Measurements from ENCODE around the gene BANF2. TPM values are rescaled to one million over a fixed set of nuclear protein-coding genes. Genes with fewer than 3 reads are reported as not detected.

BANF2 gene
- total and polyA plus RNA-seq, 12 donors, result not detected

GRCh38 chr20:17710379-17711266 is 10.9 kb downstream of the BANF2 start:
- no peak overlapping the region for H3K27ac ChIP-seq
- 45 to 59% methylated on average over 21 of the region's 21 CpGs for WGBS, 2 donors
- TF ChIP-seq, protein P1, sequence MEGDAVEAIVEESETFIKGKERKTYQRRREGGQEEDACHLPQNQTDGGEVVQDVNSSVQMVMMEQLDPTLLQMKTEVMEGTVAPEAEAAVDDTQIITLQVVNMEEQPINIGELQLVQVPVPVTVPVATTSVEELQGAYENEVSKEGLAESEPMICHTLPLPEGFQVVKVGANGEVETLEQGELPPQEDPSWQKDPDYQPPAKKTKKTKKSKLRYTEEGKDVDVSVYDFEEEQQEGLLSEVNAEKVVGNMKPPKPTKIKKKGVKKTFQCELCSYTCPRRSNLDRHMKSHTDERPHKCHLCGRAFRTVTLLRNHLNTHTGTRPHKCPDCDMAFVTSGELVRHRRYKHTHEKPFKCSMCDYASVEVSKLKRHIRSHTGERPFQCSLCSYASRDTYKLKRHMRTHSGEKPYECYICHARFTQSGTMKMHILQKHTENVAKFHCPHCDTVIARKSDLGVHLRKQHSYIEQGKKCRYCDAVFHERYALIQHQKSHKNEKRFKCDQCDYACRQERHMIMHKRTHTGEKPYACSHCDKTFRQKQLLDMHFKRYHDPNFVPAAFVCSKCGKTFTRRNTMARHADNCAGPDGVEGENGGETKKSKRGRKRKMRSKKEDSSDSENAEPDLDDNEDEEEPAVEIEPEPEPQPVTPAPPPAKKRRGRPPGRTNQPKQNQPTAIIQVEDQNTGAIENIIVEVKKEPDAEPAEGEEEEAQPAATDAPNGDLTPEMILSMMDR (IDR thresholded peaks at IDR 0.05), result no peak
- intact Hi-C loops (cut with DNase I), result no loop called here
- H3K27me3 ChIP-seq, result no peaks in the 10 kb centered on the region
- H3K4me3 ChIP-seq, result no peak overlapping the region
- H3K36me3 ChIP-seq, result no peaks in the 10 kb centered on the region
- DNase-seq (peak in 1 of 2 donors; percentile 6), ATAC-seq (peak in 4 of 8 donors; percentile 66 to 90 (median 73))
- H3K4me1 ChIP-seq, result peaks cover 0 to 22% (median 6%) of the 10 kb centered on the region in 9 donors
- H3K9me3 ChIP-seq, result no peaks in the 10 kb centered on the region

- H3K36me3 ChIP-seq, result no peaks in the 10 kb centered on the region
- ATAC-seq, result peak in 1 of 8 donors; percentile 25
- no peaks in the 10 kb centered on the region for H3K27me3 ChIP-seq
- 86 to 89% methylated on average over 5 of the region's 5 CpGs for WGBS, 2 donors
- H3K4me3 ChIP-seq, result no peak overlapping the region
- no peak for DNase-seq
- H3K27ac ChIP-seq, result no peak overlapping the region
- H3K9me3 ChIP-seq, result no peaks in the 10 kb centered on the region
- TF ChIP-seq, protein P1 (IDR thresholded peaks at IDR 0.05), result no peak
- intact Hi-C loops (cut with DNase I), result no loop called here
- peaks cover 0 to 22% (median 6%) of the 10 kb centered on the region in 9 donors for H3K4me1 ChIP-seq
Measured at GRCh38 chr20:17711267-17711627, 11.5 kb downstream of the BANF2 start.

DNA sequence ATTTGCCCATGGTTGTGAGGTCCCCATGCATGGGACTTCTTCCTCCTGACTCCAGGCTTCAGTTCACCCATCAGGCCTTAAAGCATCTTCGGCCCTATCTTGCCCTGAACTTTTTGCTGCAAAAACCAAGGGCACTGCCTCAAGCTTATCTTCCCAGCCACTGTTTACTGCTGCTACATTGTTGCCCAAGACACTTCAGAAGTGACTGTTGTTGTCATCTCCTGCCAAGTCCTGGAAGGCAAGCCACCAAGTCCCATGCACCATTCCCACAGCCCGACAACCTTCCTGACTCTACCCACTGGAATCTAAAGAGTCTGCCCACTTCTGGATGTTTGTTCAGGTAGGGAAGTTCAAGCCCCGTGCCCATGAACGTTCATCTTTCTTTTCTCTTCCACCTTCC is 12.4 kb downstream of the BANF2 start:
- ATAC-seq (no peak), DNase-seq (no peak)
- no peak overlapping the region for H3K4me3 ChIP-seq
- intact Hi-C loops (cut with DNase I), result no loop called here
- WGBS, 2 donors, result 85 to 92% methylated on average over 4 of the region's 4 CpGs
- H3K36me3 ChIP-seq, result no peaks in the 10 kb centered on the region
- TF ChIP-seq, protein P1 (IDR thresholded peaks at IDR 0.05), result no peak
- no peaks in the 10 kb centered on the region for H3K27me3 ChIP-seq
- no peak overlapping the region for H3K27ac ChIP-seq
- H3K4me1 ChIP-seq, result peaks cover 0 to 22% (median 6%) of the 10 kb centered on the region in 9 donors
- H3K9me3 ChIP-seq, result no peaks in the 10 kb centered on the region

- Histone ChIP-seq H3K9me3 (no peaks in the 10 kb centered on the region), H3K4me1 (peaks cover 0 to 22% (median 6%) of the 10 kb centered on the region in 9 donors), H3K36me3 (no peaks in the 10 kb centered on the region), H3K4me3 (no peak overlapping the region), H3K27ac (no peak overlapping the region), H3K27me3 (no peaks in the 10 kb centered on the region)
- TF ChIP-seq, protein P1 (IDR thresholded peaks at IDR 0.05), result no peak
- ATAC-seq (no peak), DNase-seq (no peak)
- intact Hi-C loops (cut with DNase I), result no loop called here
- 88 to 92% methylated on average over 6 of the region's 6 CpGs for WGBS, 2 donors
Measured at GRCh38 chr20:17712708-17713107, 12.9 kb downstream of the BANF2 start.
